Liver (tissue), 9 donors: ENCODE measurements around the gene LIMS2. TPM values are rescaled to one million over a fixed set of nuclear protein-coding genes. Genes with fewer than 3 reads are reported as not detected.

Source experiments
- DNase-seq: peaks from one replicate; pipeline ENCODE4 v3.0.0-alpha.2; 2017; ENCODE audit warnings: low spot score
- H3K27ac ChIP-seq, 2 donors: one replicate each; pipeline ENCODE4 v1.7.0; 2013; ENCODE audit warnings: inconsistent platforms in 2 of 2, low read length in 2 of 2, control low read depth in 1 of 2, low read depth in 1 of 2, mild to moderate bottlenecking in 1 of 2
- H3K27me3 ChIP-seq, 4 donors: one replicate each; pipeline versions ENCODE4 v1.6.1 to v1.7.0; 2013; ENCODE audit warnings: low read length in 3 of 4, inconsistent platforms in 1 of 4, mild to moderate bottlenecking in 1 of 4, moderate library complexity in 1 of 4; ENCODE audit not compliant: control insufficient read depth in 4 of 4, insufficient read depth in 4 of 4
- H3K36me3 ChIP-seq, 4 donors: one replicate each; pipeline versions ENCODE4 v1.6.1 to v1.7.0; 2013; ENCODE audit warnings: low read length in 3 of 4, mild to moderate bottlenecking in 3 of 4, low read depth in 1 of 4, moderate library complexity in 1 of 4; ENCODE audit not compliant: control insufficient read depth in 4 of 4, insufficient read depth in 3 of 4
- H3K4me1 ChIP-seq, 4 donors: one replicate each; pipeline versions ENCODE4 v1.6.1 to v1.7.0; 2013; ENCODE audit warnings: low read length in 3 of 4, mild to moderate bottlenecking in 3 of 4, moderate library complexity in 1 of 4; ENCODE audit not compliant: control insufficient read depth in 4 of 4, insufficient read depth in 4 of 4
- H3K4me3 ChIP-seq, 3 donors: one replicate each; pipeline versions ENCODE4 v1.6.1 to v1.7.0; 2013; ENCODE audit warnings: low read length in 3 of 3, control low read depth in 1 of 3, low read depth in 1 of 3, mild to moderate bottlenecking in 1 of 3
- H3K9ac ChIP-seq, 2 donors: one replicate each; pipeline ENCODE4 v1.7.0; 2013; ENCODE audit warnings: low read length in 2 of 2, mild to moderate bottlenecking in 2 of 2, moderate library complexity in 2 of 2, control low read depth in 1 of 2, low read depth in 1 of 2
- H3K9me3 ChIP-seq, 4 donors: one replicate each; pipeline versions ENCODE4 v1.6.1 to v1.7.0; 2013; ENCODE audit warnings: low read length in 3 of 4; ENCODE audit not compliant: control insufficient read depth in 4 of 4
- ATF3 ChIP-seq: IDR thresholded peaks from 2 replicates; pipeline ENCODE4 v1.6.1; 2016; ENCODE audit warnings: antibody characterized with exemption
- CTCF ChIP-seq: fragments of 150-350 bp; IDR thresholded peaks from 2 replicates; pipeline ENCODE4 v1.5.1; 2017; ENCODE audit warnings: improper control_type of control experiment, low read depth, low read length; ENCODE audit not compliant: missing input control
- FOXA1 ChIP-seq: IDR thresholded peaks from 2 replicates; pipeline ENCODE4 v1.6.1; 2016; ENCODE audit warnings: antibody characterized with exemption
- FOXA2 ChIP-seq: IDR thresholded peaks from 2 replicates; pipeline ENCODE4 v1.6.1; 2016; ENCODE audit warnings: antibody characterized with exemption
- GABPA ChIP-seq, 2 donors: IDR thresholded peaks in 1 of 2; conservative IDR thresholded peaks in 1 of 2; 2 replicates each; pipeline ENCODE4 v1.6.1; 2016; ENCODE audit warnings: antibody characterized with exemption in 2 of 2, mild to moderate bottlenecking in 1 of 2, moderate library complexity in 1 of 2
- HNF4A ChIP-seq, 2 donors: conservative IDR thresholded peaks; 2 replicates each; pipeline ENCODE4 v1.6.1; 2016; ENCODE audit warnings: antibody characterized with exemption in 2 of 2, mild to moderate bottlenecking in 2 of 2
- HNF4G ChIP-seq: IDR thresholded peaks from 2 replicates; pipeline ENCODE4 v1.6.1; 2016; ENCODE audit warnings: antibody characterized with exemption
- JUND ChIP-seq, 2 donors: IDR thresholded peaks; 2 replicates each; pipeline ENCODE4 v1.6.1; 2016; ENCODE audit warnings: antibody characterized with exemption in 2 of 2
- MAX ChIP-seq: IDR thresholded peaks from 2 replicates; pipeline ENCODE4 v1.6.1; 2016; ENCODE audit warnings: antibody characterized with exemption
- REST ChIP-seq: IDR thresholded peaks from 2 replicates; pipeline ENCODE4 v1.6.1; 2016; ENCODE audit warnings: antibody characterized with exemption, mild to moderate bottlenecking
- RXRA ChIP-seq, 2 donors: IDR thresholded peaks; 2 replicates each; pipeline ENCODE4 v1.6.1; 2017 to 2018; ENCODE audit warnings: antibody characterized with exemption in 2 of 2, mild to moderate bottlenecking in 1 of 2
- YY1 ChIP-seq: IDR thresholded peaks from 2 replicates; pipeline ENCODE4 v1.6.1; 2016; ENCODE audit warnings: antibody characterized with exemption, mild to moderate bottlenecking
- ZBTB33 ChIP-seq: IDR thresholded peaks from 2 replicates; pipeline ENCODE4 v1.6.1; 2016; ENCODE audit warnings: antibody characterized with exemption
- WGBS: extraction: QIAGEN DNeasy Blood & Tissue Kit; methylation state at CpG from one replicate; pipeline ENCODE4 v1.1.7; 2013; 5-methylcytosine and 5-hydroxymethylcytosine counted together
- polyA plus RNA-seq, 2 donors: library from polyadenylated mRNA; stranded (reverse) in 1 of 2; unstranded in 1 of 2; fragments of 200-250 nt in 1 of 2; fragments of >200 nt in 1 of 2; fragmentation: Nextera tagmentation in 1 of 2; extraction: Ambion mirVana in 1 of 2; gene quantifications; one replicate each; pipeline versions ENCODE4 v1.2.1 to v1.2.3, GENCODE V29; 2013 to 2015
- total RNA-seq, 2 donors: library from RNA; depleted of rRNA; stranded (reverse); fragments of >200 nt; gene quantifications; one replicate each; pipeline ENCODE4 v1.2.3, GENCODE V29; 2014
- donor health status: healthy.
- donor health status: healthy.
- donor health status: healthy.
- donor health status: healthy.
- donor health status: healthy.

The LIMS2 gene
- total and polyA plus RNA-seq, 4 donors = 1.4 to 17.9 (median 16.1) TPM

GRCh38 chr2:127694986-127695385 is 19.7 kb upstream of the LIMS2 start:
- Histone ChIP-seq H3K4me1 (peaks cover 0 to 3% (median 0%) of the 10 kb centered on the region in 4 donors), H3K9ac (no peak overlapping the region), H3K27me3 (no peaks in the 10 kb centered on the region), H3K27ac (no peak overlapping the region), H3K36me3 (no peaks in the 10 kb centered on the region), H3K9me3 (no peaks in the 10 kb centered on the region), H3K4me3 (no peak overlapping the region)
- 96% methylated on average over 9 of the region's 9 CpGs for WGBS
- no peak for TF ChIP-seq GABPA (IDR thresholded peaks at IDR 0.05 in 1 of 2, conservative IDR thresholded peaks at IDR 0.05 in 1 of 2)
- TF ChIP-seq FOXA2 = no peak
- no peak for TF ChIP-seq HNF4G
- no peak for TF ChIP-seq MAX
- no peak for TF ChIP-seq RXRA (IDR thresholded peaks at IDR 0.05)
- TF ChIP-seq ATF3 = no peak
- no peak for TF ChIP-seq CTCF
- TF ChIP-seq REST = no peak
- no peak for TF ChIP-seq JUND (IDR thresholded peaks at IDR 0.05)
- no peak for TF ChIP-seq ZBTB33
- DNase-seq = no peak

GRCh38 chr2:127690696-127691095 is 15.4 kb upstream of the LIMS2 start:
- TF ChIP-seq ATF3 (no peak), YY1 (no peak), REST (no peak), HNF4G (no peak), FOXA1 (no peak), CTCF (no peak), MAX (no peak), HNF4A (conservative IDR thresholded peaks at IDR 0.05) (no peak)
- 89% methylated on average over 2 of the region's 2 CpGs for WGBS
- H3K4me3 ChIP-seq = no peak overlapping the region

More at GRCh38 chr2:127690696-127691095, 15.4 kb upstream of the LIMS2 start:
- no peak for DNase-seq
- Histone ChIP-seq H3K9ac (no peak overlapping the region), H3K27me3 (no peaks in the 10 kb centered on the region), H3K36me3 (no peaks in the 10 kb centered on the region), H3K4me1 (peaks cover 0 to 3% (median 0%) of the 10 kb centered on the region in 4 donors), H3K27ac (no peak overlapping the region), H3K9me3 (peaks cover 0 to 3% (median 0%) of the 10 kb centered on the region in 4 donors)
